Panc1 (cell line): ENCODE results near the gene NPDC1. TPM values are rescaled to one million over a fixed set of nuclear protein-coding genes. Genes with fewer than 3 reads are reported as not detected.
A peak's percentile ranks its signal among the peaks of the same experiment; 100 is the strongest.

Experiments
- ATAC-seq: fragments of 200-7000 bp; cut with Tn5 transposase; 2 replicates; pipeline ENCODE4 v1.9.1; 2020; ENCODE audit warnings: mild to moderate bottlenecking, moderate library complexity
- BruUV-seq: library from RNA; stranded (reverse); fragments of 400-500 nt; replicated peaks from 2 replicates; lab custom pipeline; 2021; lab: Mats Ljungman, UMichigan
- CTCF ChIA-PET: fragments of 300-600 bp; sonication (Branson Sonifier 250); formaldehyde crosslinking; loops from one replicate; lab custom pipeline; 2022; ENCODE audit warnings: antibody characterized with exemption; lab: Charles Lee
- POLR2A ChIA-PET: fragments of 300-600 bp; sonication (Branson Sonifier 250); formaldehyde crosslinking; loops from one replicate; lab custom pipeline; 2022; ENCODE audit warnings: antibody characterized with exemption; lab: Charles Lee
- DNase-seq: peaks from one replicate; pipeline ENCODE4 v3.0.0-alpha.2; 2010; ENCODE audit warnings: low read depth, low spot score
- H3K27ac ChIP-seq: 2 replicates; pipeline ENCODE4 v1.5.1; 2011; ENCODE audit warnings: mild to moderate bottlenecking, low read length, inconsistent platforms
- H3K27me3 ChIP-seq: fragments of 200-500 bp; sonication (Bioruptor generic); 2 replicates; pipeline ENCODE4 v1.6.0; 2014; ENCODE audit warnings: low read length, inconsistent platforms; ENCODE audit not compliant: control insufficient read depth, insufficient read depth
- H3K36me3 ChIP-seq: fragments of 200-500 bp; sonication (Bioruptor generic); 2 replicates; pipeline ENCODE4 v1.5.1; 2014; ENCODE audit warnings: inconsistent platforms, mild to moderate bottlenecking, low read length, moderate library complexity; ENCODE audit not compliant: control insufficient read depth, insufficient read depth
- H3K4me1 ChIP-seq: 2 replicates; pipeline ENCODE4 v1.5.1; 2011; ENCODE audit warnings: inconsistent platforms, mild to moderate bottlenecking, low read length, moderate library complexity; ENCODE audit not compliant: control insufficient read depth, insufficient read depth
- H3K4me3 ChIP-seq, 2 experiments: 2 replicates each; pipeline ENCODE4 v1.5.1; 2011 to 2012; ENCODE audit warnings: low read depth in 2 of 2, low read length in 2 of 2, mild to moderate bottlenecking in 2 of 2, inconsistent platforms in 1 of 2, moderate library complexity in 1 of 2
- H3K9me3 ChIP-seq: fragments of 200-500 bp; sonication (Bioruptor generic); 2 replicates; pipeline ENCODE4 v1.5.1; 2014; ENCODE audit warnings: low read depth, mild to moderate bottlenecking, inconsistent platforms, low read length, moderate library complexity; ENCODE audit not compliant: control insufficient read depth, insufficient read depth
- POLR2AphosphoS5 ChIP-seq: IDR thresholded peaks from 2 replicates; pipeline ENCODE4 v1.6.1; 2012; ENCODE audit warnings: mild to moderate bottlenecking, low read depth, low read length, moderate library complexity
- SIN3A ChIP-seq: IDR thresholded peaks from 2 replicates; pipeline ENCODE4 v1.6.1; 2012; ENCODE audit warnings: low read depth, mild to moderate bottlenecking, low read length, moderate library complexity, borderline replicate concordance; ENCODE audit not compliant: insufficient read depth
- TCF7L2 ChIP-seq: IDR thresholded peaks from 2 replicates; pipeline ENCODE4 v1.6.1; 2011; ENCODE audit warnings: mild to moderate bottlenecking, low read depth, low read length, inconsistent platforms
- in situ Hi-C: cut with HindIII; loops from 2 replicates; pipeline ENCODE4 v1.10.0; 2016; ENCODE audit warnings: low sequenced_read_pairs, low pct_unique_long_range_greater_than_20kb
- intact Hi-C: fragments of 100-400 bp; cut with micrococcal nuclease; formaldehyde crosslinking; loops from one replicate; pipeline ENCODE4 v1.10.0; 2022; ENCODE audit not compliant: unreplicated experiment
- total RNA-seq: library from RNA; stranded (reverse); gene quantifications from one replicate; pipeline ENCODE4 v1.2.1, GENCODE V29; 2021; ENCODE audit not compliant: unreplicated experiment
- TF ChIP-seq, protein P1 (sequence below), 2 experiments: IDR thresholded peaks; 2 replicates each; pipeline ENCODE4 v1.6.1; 2011 to 2012; ENCODE audit warnings: low read depth in 2 of 2, control low read depth in 1 of 2, low read length in 1 of 2, mild to moderate bottlenecking in 1 of 2, moderate library complexity in 1 of 2; ENCODE audit not compliant: insufficient read depth in 1 of 2
- TF ChIP-seq, protein P2 (sequence below): fragments of 450-650 bp; IDR thresholded peaks from 2 replicates; pipeline ENCODE4 v1.5.1; 2017; ENCODE audit warnings: mild to moderate bottlenecking

Gene NPDC1
- total RNA-seq, 1 experiment from 2014 or later = 43.5 TPM

DNA sequence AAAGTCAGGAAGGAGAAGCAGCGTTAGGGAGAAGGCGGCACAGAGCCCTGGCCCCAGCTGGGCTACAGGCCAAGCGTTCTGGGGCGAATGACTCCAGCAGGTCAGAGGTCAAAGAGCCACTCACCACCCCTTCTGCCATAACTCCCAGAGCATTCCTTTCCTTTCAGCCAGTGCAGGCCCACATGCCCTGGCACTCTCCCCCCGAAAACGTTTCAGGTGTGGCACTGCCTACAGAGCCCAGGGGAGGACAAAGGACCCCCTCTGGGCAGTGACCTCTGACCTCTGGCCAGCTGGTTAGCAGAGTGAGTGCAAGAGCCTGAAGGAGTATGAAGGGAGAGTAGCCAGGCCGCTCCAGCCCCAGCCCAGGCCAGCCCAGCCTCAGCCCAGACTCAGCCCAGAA, 22.8 kb downstream of the NPDC1 start:
- no peak overlapping the region for H3K27ac ChIP-seq
- intact Hi-C loops = no loop called here
- no peaks in the 10 kb centered on the region for H3K9me3 ChIP-seq
- ATAC-seq (no peak), DNase-seq (no peak)
- no peaks in the 10 kb centered on the region for H3K36me3 ChIP-seq
- peaks cover 22% of the 10 kb centered on the region for H3K4me1 ChIP-seq
- TF ChIP-seq TCF7L2 (no peak), SIN3A (no peak), POLR2AphosphoS5 (no peak)
- TF ChIP-seq, protein P1, sequence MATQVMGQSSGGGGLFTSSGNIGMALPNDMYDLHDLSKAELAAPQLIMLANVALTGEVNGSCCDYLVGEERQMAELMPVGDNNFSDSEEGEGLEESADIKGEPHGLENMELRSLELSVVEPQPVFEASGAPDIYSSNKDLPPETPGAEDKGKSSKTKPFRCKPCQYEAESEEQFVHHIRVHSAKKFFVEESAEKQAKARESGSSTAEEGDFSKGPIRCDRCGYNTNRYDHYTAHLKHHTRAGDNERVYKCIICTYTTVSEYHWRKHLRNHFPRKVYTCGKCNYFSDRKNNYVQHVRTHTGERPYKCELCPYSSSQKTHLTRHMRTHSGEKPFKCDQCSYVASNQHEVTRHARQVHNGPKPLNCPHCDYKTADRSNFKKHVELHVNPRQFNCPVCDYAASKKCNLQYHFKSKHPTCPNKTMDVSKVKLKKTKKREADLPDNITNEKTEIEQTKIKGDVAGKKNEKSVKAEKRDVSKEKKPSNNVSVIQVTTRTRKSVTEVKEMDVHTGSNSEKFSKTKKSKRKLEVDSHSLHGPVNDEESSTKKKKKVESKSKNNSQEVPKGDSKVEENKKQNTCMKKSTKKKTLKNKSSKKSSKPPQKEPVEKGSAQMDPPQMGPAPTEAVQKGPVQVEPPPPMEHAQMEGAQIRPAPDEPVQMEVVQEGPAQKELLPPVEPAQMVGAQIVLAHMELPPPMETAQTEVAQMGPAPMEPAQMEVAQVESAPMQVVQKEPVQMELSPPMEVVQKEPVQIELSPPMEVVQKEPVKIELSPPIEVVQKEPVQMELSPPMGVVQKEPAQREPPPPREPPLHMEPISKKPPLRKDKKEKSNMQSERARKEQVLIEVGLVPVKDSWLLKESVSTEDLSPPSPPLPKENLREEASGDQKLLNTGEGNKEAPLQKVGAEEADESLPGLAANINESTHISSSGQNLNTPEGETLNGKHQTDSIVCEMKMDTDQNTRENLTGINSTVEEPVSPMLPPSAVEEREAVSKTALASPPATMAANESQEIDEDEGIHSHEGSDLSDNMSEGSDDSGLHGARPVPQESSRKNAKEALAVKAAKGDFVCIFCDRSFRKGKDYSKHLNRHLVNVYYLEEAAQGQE (IDR thresholded peaks at IDR 0.05; ENCODE audit: insufficient read depth in 1 of 2, low read depth in 2 of 2, low read length in 1 of 2) = no peak
- TF ChIP-seq, protein P2, sequence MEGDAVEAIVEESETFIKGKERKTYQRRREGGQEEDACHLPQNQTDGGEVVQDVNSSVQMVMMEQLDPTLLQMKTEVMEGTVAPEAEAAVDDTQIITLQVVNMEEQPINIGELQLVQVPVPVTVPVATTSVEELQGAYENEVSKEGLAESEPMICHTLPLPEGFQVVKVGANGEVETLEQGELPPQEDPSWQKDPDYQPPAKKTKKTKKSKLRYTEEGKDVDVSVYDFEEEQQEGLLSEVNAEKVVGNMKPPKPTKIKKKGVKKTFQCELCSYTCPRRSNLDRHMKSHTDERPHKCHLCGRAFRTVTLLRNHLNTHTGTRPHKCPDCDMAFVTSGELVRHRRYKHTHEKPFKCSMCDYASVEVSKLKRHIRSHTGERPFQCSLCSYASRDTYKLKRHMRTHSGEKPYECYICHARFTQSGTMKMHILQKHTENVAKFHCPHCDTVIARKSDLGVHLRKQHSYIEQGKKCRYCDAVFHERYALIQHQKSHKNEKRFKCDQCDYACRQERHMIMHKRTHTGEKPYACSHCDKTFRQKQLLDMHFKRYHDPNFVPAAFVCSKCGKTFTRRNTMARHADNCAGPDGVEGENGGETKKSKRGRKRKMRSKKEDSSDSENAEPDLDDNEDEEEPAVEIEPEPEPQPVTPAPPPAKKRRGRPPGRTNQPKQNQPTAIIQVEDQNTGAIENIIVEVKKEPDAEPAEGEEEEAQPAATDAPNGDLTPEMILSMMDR = no peak
- in situ Hi-C loops = no loop called here
- no TSS peak for BruUV-seq
- H3K27me3 ChIP-seq = no peaks in the 10 kb centered on the region
- ChIA-PET CTCF (no interaction called here), POLR2A (no interaction called here)
- no peak overlapping the region for H3K4me3 ChIP-seq

DNA sequence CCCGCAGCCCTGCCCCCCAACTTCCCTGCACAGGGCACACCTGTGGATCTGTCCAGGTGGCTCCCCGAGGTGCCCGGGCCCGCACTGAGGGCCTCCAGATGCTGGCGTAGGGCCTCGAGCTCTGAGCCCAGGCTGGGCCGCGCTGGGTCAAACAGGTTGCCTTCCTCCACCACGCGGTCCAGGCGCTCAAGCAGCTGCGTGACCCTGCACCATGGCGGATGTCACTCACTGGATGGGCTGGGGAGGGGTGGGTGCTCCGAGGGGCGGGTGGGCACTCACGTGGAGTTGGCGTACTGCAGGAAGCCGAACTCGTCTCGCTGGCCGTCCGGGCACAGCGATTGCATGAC, 23.3 kb downstream of the NPDC1 start:
- peak; percentile 6; the same call in 1 of the 2 replicates for ATAC-seq
- ChIA-PET POLR2A (no interaction called here), CTCF (interaction anchor here (0.6 kb wide), 1 partner anchor 24 kb away, joined by 4 read pairs; no protein-coding TSS in a partner anchor)
- no peak for DNase-seq
- Histone ChIP-seq H3K36me3 (no peaks in the 10 kb centered on the region), H3K9me3 (no peaks in the 10 kb centered on the region), H3K27me3 (no peaks in the 10 kb centered on the region), H3K4me3 (no peak overlapping the region), H3K27ac (no peak overlapping the region), H3K4me1 (peaks cover 22% of the 10 kb centered on the region)
- intact Hi-C loops (no loop called here), in situ Hi-C loops (no loop called here)
- BruUV-seq = no TSS peak
- TF ChIP-seq TCF7L2 (no peak), SIN3A (no peak), POLR2AphosphoS5 (no peak)
- TF ChIP-seq, protein P1 (IDR thresholded peaks at IDR 0.05; ENCODE audit: insufficient read depth in 1 of 2, low read depth in 2 of 2, low read length in 1 of 2) = no peak
- TF ChIP-seq, protein P2 = no peak
